Neural crest cell (in vitro differentiated cells): ENCODE measurements around the gene RELN. TPM values are rescaled to one million over a fixed set of nuclear protein-coding genes. Genes with fewer than 3 reads are reported as not detected.

Source experiments
- DNase-seq: peaks from one replicate; pipeline ENCODE4 v3.0.0; 2021; ENCODE audit warnings: low read depth, mixed read lengths, low spot score
- H3K27ac Mint-ChIP-seq: one replicate; pipeline ENCODE4 v1.8.0; 2021; ENCODE audit warnings: mild to moderate bottlenecking, mixed read lengths; ENCODE audit not compliant: unreplicated experiment
- H3K27me3 Mint-ChIP-seq: 2 replicates; pipeline ENCODE4 v1.8.0; 2021; ENCODE audit warnings: low read depth, mild to moderate bottlenecking, mixed read lengths
- H3K36me3 Mint-ChIP-seq: 2 replicates; pipeline ENCODE4 v1.8.0; 2021; ENCODE audit warnings: low read depth, mild to moderate bottlenecking, mixed read lengths
- H3K4me1 Mint-ChIP-seq: 2 replicates; pipeline ENCODE4 v1.8.0; 2021; ENCODE audit warnings: mixed read lengths
- H3K4me3 Mint-ChIP-seq: one replicate; pipeline ENCODE4 v1.8.0; 2021; ENCODE audit warnings: mild to moderate bottlenecking, mixed read lengths
- H3K9me3 Mint-ChIP-seq: 2 replicates; pipeline ENCODE4 v1.8.0; 2021; ENCODE audit warnings: mixed read lengths
- CTCF ChIP-seq: fragments of 200-600 bp; sonication (generic); conservative IDR thresholded peaks from 2 replicates; pipeline ENCODE4 v1.5.0; 2021; ENCODE audit warnings: antibody characterized with exemption, mild to moderate bottlenecking
- total RNA-seq: library from RNA; stranded (reverse); gene quantifications from 2 replicates; pipeline ENCODE4 v1.2.1, GENCODE V29; 2021

RELN gene
- total RNA-seq, 1 donor from 2014 or later: 0.02 TPM

GRCh38 chr7:103796327-103796962 lies 193.0 kb downstream of the RELN start:
- H3K4me3 Mint-ChIP-seq: no peak overlapping the region
- H3K9me3 Mint-ChIP-seq: peaks cover 2% of the 10 kb centered on the region
- H3K27me3 Mint-ChIP-seq: peaks cover 41% of the 10 kb centered on the region
- DNase-seq: no peak
- TF ChIP-seq CTCF: no peak
- no peaks in the 10 kb centered on the region for H3K36me3 Mint-ChIP-seq
- no peak overlapping the region for H3K27ac Mint-ChIP-seq
- H3K4me1 Mint-ChIP-seq: no peaks in the 10 kb centered on the region

GRCh38 chr7:103795787-103796186 lies 193.7 kb downstream of the RELN start:
- Mint-ChIP-seq H3K27me3 (peaks cover 42% of the 10 kb centered on the region), H3K9me3 (peaks cover 2% of the 10 kb centered on the region), H3K4me1 (no peaks in the 10 kb centered on the region), H3K27ac (no peak overlapping the region), H3K4me3 (no peak overlapping the region), H3K36me3 (no peaks in the 10 kb centered on the region)
- DNase-seq: no peak
- no peak for TF ChIP-seq CTCF

GRCh38 chr7:103795107-103795506 lies 194.4 kb downstream of the RELN start:
- H3K27ac Mint-ChIP-seq: no peak overlapping the region
- TF ChIP-seq CTCF: no peak
- H3K9me3 Mint-ChIP-seq: peaks cover 2% of the 10 kb centered on the region
- peaks cover 39% of the 10 kb centered on the region for H3K27me3 Mint-ChIP-seq
- no peak for DNase-seq
- H3K4me1 Mint-ChIP-seq: no peaks in the 10 kb centered on the region
- no peaks in the 10 kb centered on the region for H3K36me3 Mint-ChIP-seq
- no peak overlapping the region for H3K4me3 Mint-ChIP-seq

GRCh38 chr7:103794424-103794823 lies 195.0 kb downstream of the RELN start:
- Mint-ChIP-seq H3K4me3 (no peak overlapping the region), H3K4me1 (no peaks in the 10 kb centered on the region), H3K36me3 (no peaks in the 10 kb centered on the region), H3K27ac (no peak overlapping the region), H3K27me3 (peaks cover 38% of the 10 kb centered on the region), H3K9me3 (peaks cover under 1% of the 10 kb centered on the region)
- no peak for DNase-seq
- TF ChIP-seq CTCF: no peak

GRCh38 chr7:103793614-103794013 lies 195.8 kb downstream of the RELN start:
- Mint-ChIP-seq H3K36me3 (no peaks in the 10 kb centered on the region), H3K9me3 (no peaks in the 10 kb centered on the region), H3K4me1 (no peaks in the 10 kb centered on the region), H3K27ac (no peak overlapping the region), H3K4me3 (no peak overlapping the region), H3K27me3 (peaks cover 44% of the 10 kb centered on the region)
- DNase-seq: no peak
- no peak for TF ChIP-seq CTCF
